Medulla oblongata (tissue), 1 donor: ENCODE measurements around the gene MYLK2.

Source experiments
- DNase-seq: peaks from one replicate; pipeline ENCODE4 v3.0.0-alpha.2; 2015; ENCODE audit errors: extremely low spot score

MYLK2 gene

DNA sequence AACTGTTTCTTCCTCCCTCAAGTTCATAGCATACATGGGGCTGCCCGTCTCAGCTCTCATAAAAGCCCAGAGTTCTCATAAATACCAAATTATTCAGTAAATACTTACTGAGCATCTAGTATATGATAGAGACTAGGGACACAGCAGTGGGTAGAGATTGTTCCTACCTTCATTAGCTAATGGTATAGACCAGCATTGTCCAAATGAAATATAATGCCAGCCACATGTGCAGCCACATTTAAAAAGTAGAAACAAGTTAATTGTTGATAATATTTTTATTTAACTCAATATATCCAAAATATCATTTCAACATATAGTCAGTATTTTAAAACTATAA, 52.4 kb downstream of the MYLK2 start:
- no peak for DNase-seq

DNA sequence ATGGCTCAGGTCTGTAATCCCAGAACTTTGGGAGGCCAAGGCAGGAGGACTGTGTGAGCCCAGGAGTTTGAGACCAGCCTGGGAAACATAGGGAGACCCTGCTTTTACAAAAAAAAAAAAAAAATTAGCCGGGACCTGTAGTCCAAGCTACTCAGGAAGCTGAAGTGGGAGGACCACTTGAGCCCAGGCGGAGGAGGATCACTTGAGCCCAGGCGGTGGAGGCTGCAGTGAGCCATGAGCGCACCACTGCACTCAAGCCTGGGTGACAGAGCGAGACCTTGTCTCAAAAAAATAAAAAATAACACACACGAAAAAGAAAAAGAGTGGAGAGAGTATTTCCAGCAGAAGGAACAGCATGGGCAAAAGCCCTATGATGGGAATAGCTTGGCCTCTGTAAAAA, 53.2 kb downstream of the MYLK2 start:
- no peak for DNase-seq

DNA sequence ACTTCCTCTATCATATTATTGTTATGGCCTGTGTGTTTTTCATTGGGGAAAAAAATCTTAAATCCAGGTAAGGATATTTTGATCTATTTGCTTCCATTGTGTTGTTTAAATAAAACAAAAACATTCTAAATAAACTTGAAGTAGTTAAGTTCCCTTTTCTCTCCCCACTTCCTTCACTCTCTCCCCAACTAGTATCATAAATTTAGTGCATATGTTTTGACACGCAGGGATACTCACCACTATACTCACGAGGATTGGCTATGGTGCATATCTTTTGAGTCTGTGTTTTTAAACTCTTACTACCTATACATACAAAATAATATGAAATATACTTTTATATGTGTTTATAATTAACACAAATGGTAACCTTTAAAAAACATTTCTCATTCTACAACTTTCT, 56.5 kb downstream of the MYLK2 start:
- no peak for DNase-seq

DNA sequence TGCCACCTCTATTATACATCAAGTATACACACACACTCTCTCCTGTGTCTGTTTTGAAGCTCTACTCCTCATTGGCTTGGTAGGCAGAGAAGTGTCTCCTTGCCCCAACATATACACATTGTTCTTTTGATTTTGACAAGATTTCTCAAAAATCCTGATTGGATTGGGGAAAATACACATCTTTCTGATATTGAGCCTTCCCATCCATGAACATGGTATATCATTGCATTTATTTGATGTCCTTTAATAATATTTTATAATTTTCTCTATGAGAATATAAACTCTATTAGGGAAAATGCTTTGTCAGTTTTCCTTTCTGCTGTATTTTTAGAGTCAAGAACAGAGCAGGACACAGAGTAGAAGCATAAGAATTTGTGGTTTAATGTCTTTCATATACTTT, 58.5 kb downstream of the MYLK2 start:
- no peak for DNase-seq

DNA sequence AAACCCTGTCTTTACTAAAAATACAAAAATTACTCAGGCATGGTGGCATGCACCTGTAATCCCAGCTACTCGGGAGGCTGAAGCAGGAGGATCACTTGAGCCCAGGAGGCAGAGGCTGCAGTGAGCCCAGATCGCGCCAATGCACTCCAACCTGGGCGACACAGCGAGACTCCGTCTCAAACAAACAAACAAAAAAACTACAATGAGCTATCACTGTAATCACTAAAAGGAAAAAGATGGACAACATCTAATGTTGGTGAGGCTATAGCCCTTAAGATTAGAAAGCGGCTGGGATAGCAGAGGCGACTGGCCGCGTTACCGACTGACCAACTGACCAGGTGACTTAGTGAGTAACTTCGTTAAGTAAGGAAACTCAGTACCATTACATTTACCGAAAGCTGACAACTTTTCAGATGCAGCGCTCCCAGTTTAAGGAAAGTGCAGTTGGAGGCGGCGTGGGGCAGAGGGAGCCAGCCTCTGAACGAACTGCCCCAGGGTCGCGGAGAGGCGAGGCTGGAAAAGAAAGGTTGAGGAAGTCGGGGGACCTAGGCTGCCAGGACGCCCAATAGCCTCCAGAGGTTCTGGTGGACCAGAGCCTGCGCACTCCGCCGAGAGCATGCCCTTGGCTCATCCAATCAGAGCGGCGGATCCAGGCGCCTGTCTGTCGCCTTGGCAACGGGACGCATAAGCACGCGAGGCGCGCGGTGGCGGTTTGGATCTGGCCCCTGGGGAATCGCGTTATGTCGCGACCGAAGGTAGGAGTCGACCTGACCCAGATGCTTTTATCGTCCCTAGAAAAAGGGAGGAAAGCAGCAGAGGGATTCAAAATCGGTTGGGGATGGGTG, 60.2 kb downstream of the MYLK2 start:
- peak; percentile 96 for DNase-seq

DNA sequence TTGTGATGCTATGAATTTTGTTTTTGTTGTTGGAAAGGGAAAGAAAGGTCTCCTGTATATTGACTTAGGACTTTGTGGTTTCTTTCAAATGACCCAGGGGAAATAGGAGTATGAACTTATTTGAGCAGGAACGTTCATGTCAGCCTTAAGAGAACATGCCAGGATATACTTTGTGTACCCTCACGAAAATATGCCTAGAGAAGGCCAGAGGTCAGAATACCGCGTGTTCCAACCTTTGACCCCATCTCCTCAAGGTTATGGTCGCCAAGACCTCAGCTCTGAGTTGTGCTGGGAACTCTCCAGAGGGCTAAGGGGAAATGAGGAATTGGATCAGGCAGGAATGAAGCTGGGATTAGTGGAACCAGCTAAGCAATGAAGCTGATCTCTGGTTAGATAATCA, 62.8 kb downstream of the MYLK2 start:
- DNase-seq, result no peak

DNA sequence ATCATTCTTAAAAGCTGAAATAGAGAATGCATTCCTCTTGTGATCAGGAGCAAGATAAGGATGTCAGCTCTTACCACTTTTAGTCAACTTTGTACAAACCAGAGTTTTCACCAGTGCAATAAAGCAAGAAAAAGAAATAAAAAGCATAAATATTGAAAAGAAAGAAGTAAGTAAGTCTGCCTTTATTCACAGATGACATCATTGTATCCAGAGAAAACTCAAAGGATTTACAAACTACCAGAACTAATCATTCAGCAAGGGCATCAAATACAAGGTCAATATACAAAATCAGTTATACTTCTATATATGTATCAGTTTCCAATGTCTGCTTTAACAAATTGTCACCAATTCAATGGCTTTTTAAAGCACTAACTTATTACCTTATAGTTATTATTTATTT, 64.7 kb downstream of the MYLK2 start:
- no peak for DNase-seq
